Fibroblast of skin of left biceps (primary cell): Measurements from ENCODE around the gene SIRT2.
"Not testable (repeated sequence)": the region's sequence is repeated elsewhere in the genome, so short reads cannot be mapped to it uniquely, and the experiment has no call there.

ENCODE experiments used
- DNase-seq, 2 experiments: peaks; one replicate each; pipeline ENCODE4 v3.0.0-alpha.2; 2013; ENCODE audit warnings: low read depth in 2 of 2

SIRT2 gene

GRCh38 chr19:38830039-38830733 lies 69.2 kb downstream of the SIRT2 start:
- DNase-seq: no peak

- not testable (repeated sequence) for DNase-seq
Measured at GRCh38 chr19:38829203-38829602, 70.2 kb downstream of the SIRT2 start.
